ENCODE measurements around the gene PACS1.
"Not testable (repeated sequence)": the region's sequence is repeated elsewhere in the genome, so short reads cannot be mapped to it uniquely, and the experiment has no call there.

DNA sequence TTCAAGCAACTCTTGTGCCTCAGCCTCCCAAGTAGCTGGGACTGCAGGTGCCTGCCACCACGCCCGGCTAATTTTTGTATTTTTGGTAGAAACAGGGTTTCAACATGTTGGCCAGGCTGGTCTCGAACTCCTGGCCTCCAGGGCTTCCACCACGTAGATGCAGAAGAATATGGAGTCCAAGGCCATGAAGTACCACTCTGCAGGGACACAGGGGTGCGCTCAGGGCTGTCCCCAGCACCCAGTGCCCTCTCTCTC lies 47.0 kb upstream of the PACS1 start:
- not testable (repeated sequence) for TF ChIP-seq BHLHE40 (IDR thresholded peaks at IDR 0.05; ENCODE audit: borderline replicate concordance); NFRKB (IDR thresholded peaks at IDR 0.05); LEF1 (IDR thresholded peaks at IDR 0.05; ENCODE audit: borderline replicate concordance); ZNF384 (IDR thresholded peaks at IDR 0.05); SP1 (IDR thresholded peaks at IDR 0.05); FOXM1 (IDR thresholded peaks at IDR 0.05; ENCODE audit: borderline replicate concordance); CTBP1 (IDR thresholded peaks at IDR 0.05; ENCODE audit: borderline replicate concordance); FOXK2 (IDR thresholded peaks at IDR 0.05); HDGF (IDR thresholded peaks at IDR 0.05; ENCODE audit: borderline replicate concordance); TARDBP (IDR thresholded peaks at IDR 0.05); FOXA1 (IDR thresholded peaks at IDR 0.05)
- TF ChIP-seq, protein P1, sequence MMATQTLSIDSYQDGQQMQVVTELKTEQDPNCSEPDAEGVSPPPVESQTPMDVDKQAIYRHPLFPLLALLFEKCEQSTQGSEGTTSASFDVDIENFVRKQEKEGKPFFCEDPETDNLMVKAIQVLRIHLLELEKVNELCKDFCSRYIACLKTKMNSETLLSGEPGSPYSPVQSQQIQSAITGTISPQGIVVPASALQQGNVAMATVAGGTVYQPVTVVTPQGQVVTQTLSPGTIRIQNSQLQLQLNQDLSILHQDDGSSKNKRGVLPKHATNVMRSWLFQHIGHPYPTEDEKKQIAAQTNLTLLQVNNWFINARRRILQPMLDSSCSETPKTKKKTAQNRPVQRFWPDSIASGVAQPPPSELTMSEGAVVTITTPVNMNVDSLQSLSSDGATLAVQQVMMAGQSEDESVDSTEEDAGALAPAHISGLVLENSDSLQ (IDR thresholded peaks at IDR 0.05): not testable (repeated sequence)

Data from HEK293T (cell line).